ENCODE results near the gene BFSP1.

The BFSP1 gene

DNA sequence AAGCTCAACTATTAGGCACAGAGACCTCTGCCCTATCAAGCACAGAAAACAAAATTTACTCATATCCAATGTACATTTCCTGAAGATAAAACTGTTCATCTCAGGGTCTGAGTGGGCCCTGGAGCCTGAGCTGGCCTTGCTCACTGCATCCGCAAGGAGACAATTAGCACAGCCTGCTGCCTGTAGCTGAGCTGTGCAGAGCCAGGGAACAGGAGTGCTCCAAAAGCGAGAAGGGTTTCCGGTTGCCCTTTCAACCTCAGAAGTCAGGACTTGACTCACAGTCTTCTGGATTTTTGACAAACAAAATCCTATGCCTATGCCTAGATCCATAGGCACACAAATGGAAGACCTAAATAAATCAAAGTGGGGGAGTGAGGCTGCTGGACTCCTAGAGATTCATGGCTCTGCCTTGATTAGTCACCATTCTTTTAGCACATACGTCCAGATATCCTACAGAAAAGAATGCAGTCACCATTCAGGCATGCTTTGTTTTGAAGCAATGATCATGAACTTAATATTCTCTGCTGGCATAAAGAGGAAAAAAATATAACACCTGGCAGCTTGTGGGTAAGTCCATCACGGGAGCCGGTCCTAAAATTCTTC is 73.5 kb downstream of the BFSP1 start:
- no peak for DNase-seq

DNA sequence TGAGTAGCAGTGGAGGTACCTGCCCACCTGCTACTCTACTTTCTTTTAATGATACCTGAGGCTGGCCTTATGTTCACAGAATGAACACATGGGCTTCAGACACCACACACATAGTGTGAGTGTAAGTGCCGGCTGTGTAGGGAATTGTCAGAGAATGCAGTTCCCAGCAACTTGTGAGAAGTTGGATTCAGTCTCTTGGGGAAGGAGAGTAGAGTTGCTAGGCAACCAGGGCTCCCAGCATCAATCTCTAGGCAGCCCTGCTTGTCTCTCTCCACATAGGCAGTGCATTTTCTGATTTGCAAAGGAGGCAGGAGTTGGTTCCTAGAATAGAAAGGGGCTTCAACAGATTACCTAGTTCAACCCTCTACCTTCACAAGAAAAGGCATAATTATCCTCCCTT is 74.1 kb downstream of the BFSP1 start:
- DNase-seq, result no peak

DNA sequence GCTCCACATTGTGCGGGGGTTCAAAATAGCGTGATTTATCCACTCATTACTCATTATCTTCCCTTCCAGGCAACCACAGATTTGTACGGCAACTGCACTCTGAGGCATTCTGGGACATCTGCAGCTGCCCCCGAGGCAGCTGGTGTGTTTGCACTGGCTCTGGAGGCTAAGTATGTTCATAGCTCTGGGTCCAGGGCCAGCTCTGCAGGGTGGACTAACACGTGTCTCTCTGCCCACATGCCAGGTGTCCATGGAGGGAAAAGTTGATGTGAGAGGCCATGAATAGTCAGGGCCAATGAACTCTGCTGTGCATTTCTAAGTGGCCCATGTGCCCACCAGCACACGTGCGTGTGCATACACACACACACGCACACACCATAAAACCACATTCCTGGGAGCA is 74.9 kb downstream of the BFSP1 start:
- no peak for DNase-seq

DNA sequence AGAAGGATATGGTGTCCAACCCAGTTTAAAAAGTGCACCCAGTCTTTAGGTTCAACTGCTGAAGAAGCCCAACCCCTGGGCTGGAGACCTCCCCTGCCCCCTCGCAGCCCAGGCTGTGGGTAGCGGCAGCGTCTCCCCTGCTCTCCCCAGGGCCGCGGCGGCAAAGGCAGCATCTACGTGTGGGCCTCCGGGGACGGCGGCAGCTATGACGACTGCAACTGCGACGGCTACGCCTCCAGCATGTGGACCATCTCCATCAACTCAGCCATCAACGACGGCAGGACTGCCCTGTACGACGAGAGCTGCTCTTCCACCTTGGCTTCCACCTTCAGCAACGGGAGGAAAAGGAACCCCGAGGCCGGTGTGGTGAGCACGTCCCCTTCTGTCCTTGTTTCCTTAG is 77.6 kb downstream of the BFSP1 start:
- DNase-seq, result no peak

DNA sequence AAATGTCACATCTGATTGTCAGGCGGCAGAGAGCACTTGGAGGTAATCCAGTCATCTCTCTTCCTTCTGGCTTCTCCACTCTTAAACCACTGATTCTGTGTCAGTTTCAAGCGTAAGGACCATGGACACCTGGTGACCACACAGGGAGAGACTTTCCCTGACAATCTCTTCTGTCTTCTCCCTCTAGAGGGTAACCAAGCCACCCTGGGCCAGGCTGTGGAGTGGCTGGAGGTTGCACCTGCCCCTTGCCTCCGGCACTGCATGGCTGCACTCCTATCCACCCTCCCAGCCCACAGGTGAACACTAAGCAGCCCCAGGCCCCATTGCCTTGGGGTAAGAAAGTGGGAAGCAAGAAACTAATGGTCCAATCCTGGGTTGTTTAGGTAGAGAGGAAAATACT is 78.7 kb downstream of the BFSP1 start:
- DNase-seq, result no peak

DNA sequence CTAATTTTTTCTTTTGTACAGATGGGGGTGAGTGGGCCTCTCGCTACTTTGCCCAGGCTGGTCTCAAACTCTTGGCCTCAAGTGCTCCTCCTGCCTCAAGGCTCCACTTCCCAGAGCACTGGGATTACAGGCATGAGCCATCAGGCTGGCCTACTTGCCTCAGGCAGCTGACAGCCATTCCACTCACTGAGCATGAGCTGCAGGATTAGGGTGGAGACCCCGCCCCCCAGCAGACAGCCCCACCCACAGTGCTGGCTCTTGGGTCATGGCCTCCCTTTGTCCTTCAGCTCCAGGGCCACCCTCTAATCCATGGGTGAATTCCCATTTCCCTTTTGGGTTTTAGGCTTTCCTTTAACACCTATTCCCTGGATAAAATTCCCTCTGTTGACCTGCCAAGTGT is 82.1 kb downstream of the BFSP1 start:
- no peak for DNase-seq

DNA sequence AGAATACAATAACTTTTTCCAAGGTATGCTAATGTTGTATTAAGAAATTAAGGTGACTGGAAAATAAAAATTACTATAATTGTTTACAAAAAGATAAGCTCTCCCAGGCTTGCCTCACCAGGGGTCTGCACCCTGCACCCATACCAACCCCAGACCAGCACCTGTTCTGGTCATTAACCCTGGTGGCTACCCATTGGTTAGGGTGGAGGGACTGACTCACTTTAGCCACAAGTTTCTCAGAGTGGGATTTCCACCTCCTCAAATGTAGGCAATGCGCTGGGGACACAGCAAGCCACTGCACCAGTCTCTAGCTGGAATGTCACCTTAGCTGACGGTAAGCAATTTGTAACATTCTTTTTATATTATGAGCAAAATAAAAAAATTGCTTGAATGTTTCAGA is 83.1 kb downstream of the BFSP1 start:
- no peak for DNase-seq

DNA sequence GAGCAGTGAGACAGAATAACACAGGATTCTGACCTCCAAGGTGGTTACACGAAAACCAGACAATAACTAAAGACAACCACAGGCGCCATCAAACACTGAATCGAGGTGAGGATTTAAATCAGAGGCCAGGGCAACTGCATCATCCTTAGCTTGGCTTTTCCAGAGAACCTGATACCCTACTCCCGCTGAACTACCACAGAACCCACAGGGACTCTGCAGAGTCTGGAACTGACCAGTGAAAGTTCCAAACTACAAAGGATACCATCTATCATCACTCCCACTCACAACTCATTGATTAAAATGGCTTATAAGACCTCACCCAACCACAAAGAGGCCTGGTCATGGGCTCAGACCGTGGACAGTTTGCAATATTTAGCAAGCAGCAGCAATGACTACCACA is 85.0 kb downstream of the BFSP1 start:
- DNase-seq, result no peak

DNA sequence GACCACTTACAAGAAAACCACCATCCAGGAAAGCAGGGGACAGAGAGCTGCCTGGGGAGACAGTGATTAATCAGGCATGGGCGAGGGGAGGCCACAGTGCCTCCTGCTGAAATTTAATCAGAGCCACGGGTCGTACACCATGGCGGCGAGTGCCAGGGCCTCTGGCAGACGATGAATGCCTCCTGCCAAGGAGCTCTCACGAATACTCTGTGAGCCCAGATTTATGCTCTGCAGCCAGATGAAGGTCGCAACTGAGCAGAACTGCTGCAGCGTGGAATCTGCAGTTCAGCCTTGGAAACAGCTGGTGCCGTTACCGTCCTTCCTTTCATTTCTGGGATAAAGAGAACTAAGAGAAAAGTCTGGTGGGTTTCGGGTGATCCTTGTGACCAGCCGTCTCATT is 85.6 kb downstream of the BFSP1 start:
- no peak for DNase-seq

DNA sequence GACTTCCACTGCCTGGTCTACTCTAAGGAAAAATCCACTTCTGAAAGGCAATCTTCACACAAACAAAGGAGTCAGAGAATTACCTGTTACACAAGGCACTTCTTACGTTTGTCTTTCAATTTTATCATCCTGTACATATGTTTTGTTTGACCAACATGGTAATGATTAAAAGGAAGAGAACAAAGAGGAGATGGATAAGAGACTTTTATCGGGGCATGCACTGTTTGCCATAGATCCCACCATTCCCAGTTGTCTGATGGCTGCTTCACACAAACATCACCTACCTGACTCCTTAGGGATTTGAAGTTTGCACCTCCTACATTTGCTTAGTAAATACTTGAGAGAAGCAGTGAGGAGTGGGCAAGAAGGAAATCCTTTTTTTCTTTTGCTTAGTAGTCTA is 87.1 kb downstream of the BFSP1 start:
- no peak for DNase-seq

All from NCI-H1105 (cell line).